ENCODE measurements around the gene ABCA1. TPM values are rescaled to one million over a fixed set of nuclear protein-coding genes. Genes with fewer than 3 reads are reported as not detected.

ABCA1 gene
- total and polyA plus RNA-seq, 10 of the 15 experiments (the other 5 are each of a cell fraction or from before 2014, with no cell fraction given), result 0.01 to 0.56 (median 0.16) TPM

GRCh38 chr9:104858271-104858670 is 69.7 kb downstream of the ABCA1 start:
- in situ Hi-C loops (cut with MboI) (no loop called here), intact Hi-C loops (cut with micrococcal nuclease; ENCODE audit: unreplicated experiment) (no loop called here)
- RAD21 ChIA-PET (ENCODE audit: unreplicated experiment), result interaction anchor here (1.2 kb wide), 1 partner anchor 78 kb away, joined by 5 read pairs; no protein-coding TSS in a partner anchor
- no peak for FAIRE-seq
- WGBS (ENCODE audit: insufficient coverage, insufficient replicate concordance, low lambda C conversion rate, missing lambda C conversion rate), result 44% methylated on average over 4 of the region's 4 CpGs
- no peak for ATAC-seq
- no peak overlapping the region for H3K27ac ChIP-seq (ENCODE audit: control insufficient read depth, insufficient read depth)
- H3K4me2 ChIP-seq (ENCODE audit: control insufficient read depth, insufficient read depth), result no peak overlapping the region
- H3K9ac ChIP-seq (ENCODE audit: control insufficient read depth, insufficient read depth, low read length), result no peak overlapping the region
- H3K4me3 ChIP-seq, result no peak overlapping the region
- POLR2A ChIA-PET, result interaction anchor here (0.6 kb wide), 1 partner anchor 48 kb away, joined by 3 read pairs; no protein-coding TSS in a partner anchor
- H3K36me3 ChIP-seq (ENCODE audit: control insufficient read depth in 2 of 2, insufficient read depth in 2 of 2, low read length in 1 of 2), result no peaks in the 10 kb centered on the region
- CTCF ChIA-PET, result interaction anchor here (0.7 kb wide), 1 partner anchor 80 kb away, joined by 3 read pairs; no protein-coding TSS in a partner anchor
- BruUV-seq (replicated peaks), result no TSS peak
- no peaks in the 10 kb centered on the region for H3K9me3 ChIP-seq (replicated peaks; ENCODE audit: control insufficient read depth, insufficient read depth, low read length)
- DNase-seq (ENCODE audit: low read depth, low spot score), result no peak
- H3K4me1 ChIP-seq (ENCODE audit: control insufficient read depth, insufficient read depth, low read length), result no peaks in the 10 kb centered on the region
- SMC1A ChIA-PET (ENCODE audit: uncharacterized antibody, unreplicated experiment), result no interaction called here
- TF ChIP-seq DPF2 (IDR thresholded peaks at IDR 0.05), result no peak
- no peak for TF ChIP-seq RBBP5 (conservative IDR thresholded peaks at IDR 0.05)
- TF ChIP-seq ZNF207 (IDR thresholded peaks at IDR 0.05; ENCODE audit: borderline replicate concordance), result no peak
- TF ChIP-seq RELA (IDR thresholded peaks at IDR 0.05; ENCODE audit: borderline replicate concordance, partially characterized antibody), result no peak
- TF ChIP-seq FOS (IDR thresholded peaks at IDR 0.05; ENCODE audit: borderline replicate concordance, extremely low read depth, insufficient read length), result no peak
- TF ChIP-seq EED (IDR thresholded peaks at IDR 0.05; ENCODE audit: low read depth), result no peak
- TF ChIP-seq REST (IDR thresholded peaks at IDR 0.05; ENCODE audit: low read depth, low read length), result no peak
- no peak for TF ChIP-seq SPI1 (IDR thresholded peaks at IDR 0.05; ENCODE audit: borderline replicate concordance, insufficient read depth, low read depth, low read length)
- TF ChIP-seq TARDBP (IDR thresholded peaks at IDR 0.05; ENCODE audit: borderline replicate concordance), result no peak
- no peak for TF ChIP-seq WRNIP1 (IDR thresholded peaks at IDR 0.05; ENCODE audit: borderline replicate concordance, low read depth, low read length)
- TF ChIP-seq CREM (IDR thresholded peaks at IDR 0.05; ENCODE audit: low read depth), result no peak
- no peak for TF ChIP-seq CBX5 (IDR thresholded peaks at IDR 0.05; ENCODE audit: low read depth)
- no peak for TF ChIP-seq BCL3 (IDR thresholded peaks at IDR 0.05; ENCODE audit: borderline replicate concordance, insufficient read depth, low read depth, low read length, poor library complexity, severe bottlenecking)
- no peak for TF ChIP-seq EZH2 (IDR thresholded peaks at IDR 0.05; ENCODE audit: borderline replicate concordance, control insufficient read depth, low read depth, low read length)
- no peaks in the 10 kb centered on the region for H4K20me1 ChIP-seq (ENCODE audit: control insufficient read depth, insufficient read depth)
- no peaks in the 10 kb centered on the region for H3K27me3 ChIP-seq (replicated peaks in 1 of 2; ENCODE audit: control insufficient read depth in 2 of 2, insufficient read depth in 2 of 2, low read length in 1 of 2)
- H2AFZ ChIP-seq (ENCODE audit: control insufficient read depth, low read depth, low read length), result no peak overlapping the region
- H3K79me2 ChIP-seq (ENCODE audit: control insufficient read depth, insufficient read depth, low read length), result no peaks in the 10 kb centered on the region
